Measurements from ENCODE around the gene SLN. TPM values are rescaled to one million over a fixed set of nuclear protein-coding genes. Genes with fewer than 3 reads are reported as not detected.

Gene SLN
- total and polyA plus RNA-seq, 2 donors (not counting 3 experiments of a cell fraction or from before 2014, with no cell fraction given), result 0.25 TPM; not detected in 1

GRCh38 chr11:107660066-107660465, 51.8 kb downstream of the SLN start:
- CTCF ChIA-PET, result interaction anchor here (1.4 kb wide), 1 partner anchor 8 kb away, joined by 4 read pairs; no protein-coding TSS in a partner anchor
- H3K4me3 ChIP-seq (replicated peaks in 1 of 3; ENCODE audit: insufficient read depth in 1 of 3, low read depth in 1 of 3, low read length in 3 of 3), result no peak overlapping the region
- no peak overlapping the region for H2AFZ ChIP-seq (ENCODE audit: low read depth, low read length)
- peaks cover 2% of the 10 kb centered on the region for H3K9me1 ChIP-seq (replicated peaks; ENCODE audit: control insufficient read depth, extremely low read depth, insufficient read depth, low read length)
- POLR2A ChIA-PET, result no interaction called here
- H3K36me3 ChIP-seq (ENCODE audit: control insufficient read depth in 2 of 2, extremely low read depth in 1 of 2, insufficient read depth in 2 of 2, low read length in 2 of 2), result no peaks in the 10 kb centered on the region
- H3K9ac ChIP-seq (replicated peaks; ENCODE audit: extremely low read depth, insufficient read depth, low read length), result no peak overlapping the region
- no peaks in the 10 kb centered on the region for H3K79me2 ChIP-seq (ENCODE audit: control insufficient read depth, insufficient read depth, low read length)
- DNase-seq (ENCODE audit: low read depth, low spot score), result no peak
- intact Hi-C loops (cut with micrococcal nuclease) (no loop called here), dilution Hi-C loops (cut with MboI; ENCODE audit: extremely low pct_ligation_motif_present, low sequenced_read_pairs) (no loop called here)
- no TSS peak for BruUV-seq (replicated peaks)
- no peak overlapping the region for H3K27ac ChIP-seq (ENCODE audit: insufficient read depth, low read depth, low read length)
- no peaks in the 10 kb centered on the region for H4K20me1 ChIP-seq (replicated peaks; ENCODE audit: control insufficient read depth, extremely low read depth, insufficient read depth, low read length)
- no peaks in the 10 kb centered on the region for H3K9me3 ChIP-seq (replicated peaks; ENCODE audit: control insufficient read depth, insufficient read depth, low read length)
- TF ChIP-seq CTCF (IDR thresholded peaks at IDR 0.05; ENCODE audit: extremely low read depth in 1 of 2, insufficient read depth in 1 of 2, low read depth in 1 of 2, low read length in 2 of 2) (no peak), POLR2A (IDR thresholded peaks at IDR 0.05; ENCODE audit: low read depth, low read length) (no peak), JUN (IDR thresholded peaks at IDR 0.05; ENCODE audit: borderline replicate concordance, insufficient read depth, insufficient read length, low read depth) (no peak), GATA2 (IDR thresholded peaks at IDR 0.05; ENCODE audit: insufficient read depth, insufficient read length, low read depth, low read length) (no peak), MYC (IDR thresholded peaks at IDR 0.05; ENCODE audit: low read depth, low read length) (no peak), POLR2AphosphoS5 (IDR thresholded peaks at IDR 0.05; ENCODE audit: insufficient read depth, low read depth, low read length) (no peak), FOS (IDR thresholded peaks at IDR 0.05; ENCODE audit: borderline replicate concordance, insufficient read depth, low read length) (no peak), EZH2 (IDR thresholded peaks at IDR 0.05; ENCODE audit: borderline replicate concordance, low read depth, low read length, severe bottlenecking) (no peak), MAX (IDR thresholded peaks at IDR 0.05; ENCODE audit: insufficient read depth, insufficient read length) (no peak)
- no peak for FAIRE-seq
- no peaks in the 10 kb centered on the region for H3K4me1 ChIP-seq (ENCODE audit: control insufficient read depth, extremely low read depth, insufficient read depth, low read length)
- H3K27me3 ChIP-seq (ENCODE audit: control insufficient read depth in 2 of 2, insufficient read depth in 2 of 2, low read length in 2 of 2), result no peaks in the 10 kb centered on the region
- no peak overlapping the region for H3K4me2 ChIP-seq (ENCODE audit: insufficient read depth, low read length)

All from endothelial cell of umbilical vein (primary cell).